Spleen (tissue), 11 donors: ENCODE measurements around the gene STK33. TPM values are rescaled to one million over a fixed set of nuclear protein-coding genes. Genes with fewer than 3 reads are reported as not detected.

Experiments used
- DNase-seq: peaks from one replicate; pipeline ENCODE4 v3.0.0-alpha.2; 2020
- H3K27ac ChIP-seq, 8 donors: fragments of 200-600 bp; sonication (generic) in 7 of 8; 1 replicate in 4 of 8; 2 replicates in 4 of 8; pipeline versions ENCODE4 v1.5.0 to v1.8.0; 2016 to 2021; ENCODE audit warnings: inconsistent platforms in 4 of 8, mild to moderate bottlenecking in 4 of 8, moderate library complexity in 1 of 8
- H3K27me3 ChIP-seq, 7 donors: fragments of 200-600 bp; sonication (generic) in 6 of 7; replicated peaks in 1 of 7; 1 replicate in 4 of 7; 2 replicates in 3 of 7; pipeline versions ENCODE4 v1.5.0 to v1.8.0; 2016 to 2021; ENCODE audit warnings: inconsistent platforms in 3 of 7, mild to moderate bottlenecking in 1 of 7
- H3K36me3 ChIP-seq, 6 donors: fragments of 200-600 bp; sonication (generic) in 5 of 6; 1 replicate in 4 of 6; 2 replicates in 2 of 6; pipeline versions ENCODE4 v1.5.0 to v1.8.0; 2016 to 2021; ENCODE audit warnings: inconsistent platforms in 2 of 6
- H3K4me1 ChIP-seq, 6 donors: fragments of 200-600 bp; sonication (generic) in 5 of 6; 1 replicate in 3 of 6; 2 replicates in 3 of 6; pipeline versions ENCODE4 v1.5.0 to v1.8.0; 2016 to 2021; ENCODE audit warnings: inconsistent platforms in 3 of 6
- H3K4me3 ChIP-seq, 8 donors: fragments of 200-600 bp; sonication (generic) in 7 of 8; 1 replicate in 4 of 8; 2 replicates in 4 of 8; pipeline versions ENCODE4 v1.5.0 to v1.8.0; 2016 to 2021; ENCODE audit warnings: inconsistent platforms in 4 of 8, mild to moderate bottlenecking in 4 of 8, moderate library complexity in 2 of 8
- H3K9me3 ChIP-seq, 8 donors: fragments of 200-600 bp; sonication (generic) in 7 of 8; 1 replicate in 4 of 8; 2 replicates in 4 of 8; pipeline versions ENCODE4 v1.5.0 to v1.8.0; 2016 to 2021; ENCODE audit warnings: inconsistent platforms in 4 of 8
- CTCF ChIP-seq, 11 experiments: fragments of 200-600 bp in 7 of 11; fragments of 450-650 bp in 4 of 11; sonication (generic) in 4 of 11; IDR thresholded peaks in 8 of 11; conservative IDR thresholded peaks in 3 of 11; 1 replicate in 7 of 11; 2 replicates in 4 of 11; pipeline versions ENCODE4 v1.4.0 to v1.8.0; 2016 to 2021; ENCODE audit warnings: antibody characterized with exemption in 11 of 11, inconsistent platforms in 4 of 11, mild to moderate bottlenecking in 1 of 11
- POLR2A ChIP-seq, 3 donors: fragments of 450-650 bp; IDR thresholded peaks; one replicate each; pipeline ENCODE4 v1.5.1; 2017; ENCODE audit warnings: antibody characterized with exemption in 3 of 3, mild to moderate bottlenecking in 1 of 3
- POLR2AphosphoS5 ChIP-seq, 3 donors: sonication (generic); formaldehyde crosslinking; IDR thresholded peaks; one replicate each; pipeline ENCODE4 v1.5.1; 2017; ENCODE audit warnings: antibody characterized with exemption in 3 of 3
- WGBS, 5 donors: extraction: QIAGEN DNeasy Blood & Tissue Kit in 3 of 5; methylation state at CpG; one replicate each; pipeline versions ENCODE4 v1.1.5 to v1.1.7; 2013 to 2018; 5-methylcytosine and 5-hydroxymethylcytosine counted together
- intact Hi-C: fragments of 100-400 bp; cut with DNase I; formaldehyde crosslinking; loops from one replicate; pipeline ENCODE4 v1.15.0; 2023; ENCODE audit warnings: low total_unique reads
- polyA plus RNA-seq, 3 donors: library from polyadenylated mRNA; stranded (reverse); fragments of 200-250 nt; gene quantifications; one replicate each; pipeline ENCODE4 v1.2.1, GENCODE V29; 2013
- small RNA-seq, 4 donors: library from RNA; depleted of rRNA; stranded (forward); fragments of <200 nt; gene quantifications; one replicate each; pipeline ENCODE3, GENCODE V24; 2016
- total RNA-seq, 7 donors: library from RNA; depleted of rRNA in 3 of 7; stranded (reverse); fragments of >200 nt in 3 of 7; fragmentation: NEBNext Ultra II Directional in 4 of 7; extraction: Animal tissue kit (Norgen Biotek cat#: 25700) in 4 of 7; gene quantifications; one replicate each; pipeline versions ENCODE4 v1.1.0 to v1.2.1, GENCODE V29; 2016 to 2021
- donor health status: healthy with polysubstance abuse.
- donor health status: DM: no; HTN: no; CAD: no; lungs with moderate emphysema.
- donor health status: DM: no; HTN: no; CAD: no.
- donor health status: Bipolar disorder and iron deficiency.
- donor health status: healthy.
- donor health status: DM: no; HTN: no; CAD: no.
- donor health status: DM: yes; HTN: yes; CAD: no.

Gene STK33
- total and polyA plus RNA-seq, 10 donors = 1.6 to 8.1 (median 3.8) TPM

GRCh38 chr11:8341996-8342395 is 252.0 kb downstream of the STK33 start:
- no peak overlapping the region for H3K4me3 ChIP-seq
- intact Hi-C loops = no loop called here
- no peaks in the 10 kb centered on the region for H3K36me3 ChIP-seq
- 78 to 92% (median 90%) methylated on average over 5 of the region's 5 CpGs for WGBS, 5 donors
- TF ChIP-seq POLR2AphosphoS5 (IDR thresholded peaks at IDR 0.05) (no peak), POLR2A (IDR thresholded peaks at IDR 0.05) (no peak), CTCF (IDR thresholded peaks at IDR 0.05 in 8 of 11, conservative IDR thresholded peaks at IDR 0.05 in 3 of 11) (no peak)
- peaks cover 0 to 41% (median 23%) of the 10 kb centered on the region in 6 donors for H3K4me1 ChIP-seq
- H3K9me3 ChIP-seq = no peaks in the 10 kb centered on the region
- H3K27ac ChIP-seq = no peak overlapping the region
- peaks cover 0 to 6% (median 0%) of the 10 kb centered on the region in 7 donors for H3K27me3 ChIP-seq
- no peak for DNase-seq

Small RNAs within 50 kb of the gene (small RNA-seq; reads per million reads assigned to genes)
- 0 reads per million in 4 donors for gene RF00601

Other genes starting within 250 kb of the STK33 start
- 10 to 100 TPM in 5 of 7 donors, 1 to 10 TPM in 2; 5.3 to 22.8 (median 12.6) TPM for gene TRIM66, start 88.4 kb upstream of the STK33 start, total RNA-seq
- 1 to 10 TPM in 2 of 3 donors, under 1 TPM in 1; 0.86 to 4.3 (median 2.3) TPM for gene TRIM66, start 88.4 kb upstream of the STK33 start, polyA plus RNA-seq
- 1,000 to 10,000 TPM in 4 of 7 donors, 100 to 1,000 TPM in 3; 845 to 1,581 (median 1,127) TPM for gene RPL27A, start 88.6 kb upstream of the STK33 start, total RNA-seq
- gene RPL27A, start 88.6 kb upstream of the STK33 start, polyA plus RNA-seq = 1,000 to 10,000 TPM; 6,984 to 8,152 (median 7,296) TPM